Keratinocyte (primary cell): Measurements from ENCODE around the gene ERN2. TPM values are rescaled to one million over a fixed set of nuclear protein-coding genes. Genes with fewer than 3 reads are reported as not detected.

Experiments used
- DNase-seq: peaks from one replicate; pipeline ENCODE4 v3.0.0-alpha.2; 2011; ENCODE audit warnings: low read depth, missing footprints, low spot score
- FAIRE-seq: peaks from 2 replicates; lab custom pipeline; 2011; peaks lifted over from hg19 to GRCh38; lab: Jason Lieb, UNC
- H2AFZ ChIP-seq: 2 replicates; pipeline ENCODE4 v1.6.0; 2012; ENCODE audit warnings: low read length, control low read depth, inconsistent platforms; ENCODE audit not compliant: control insufficient read depth
- H3K27ac ChIP-seq: 2 replicates; pipeline ENCODE4 v1.5.1; 2011; ENCODE audit warnings: low read length; ENCODE audit not compliant: control insufficient read depth, insufficient read depth
- H3K27me3 ChIP-seq: 3 replicates; pipeline ENCODE4 v1.6.0; 2011; ENCODE audit warnings: low read length; ENCODE audit not compliant: control insufficient read depth, insufficient read depth; ENCODE audit errors: extremely low read depth
- H3K36me3 ChIP-seq, 2 experiments: 2 replicates in 1 of 2; 3 replicates in 1 of 2; pipeline ENCODE4 v1.5.1; 2011; ENCODE audit warnings: low read length in 2 of 2, mild to moderate bottlenecking in 1 of 2; ENCODE audit not compliant: control insufficient read depth in 2 of 2, insufficient read depth in 2 of 2; ENCODE audit errors: extremely low read depth in 1 of 2
- H3K4me1 ChIP-seq: 3 replicates; pipeline ENCODE4 v1.5.1; 2011; ENCODE audit warnings: low read length; ENCODE audit not compliant: control insufficient read depth, insufficient read depth; ENCODE audit errors: extremely low read depth
- H3K4me2 ChIP-seq: 3 replicates; pipeline ENCODE4 v1.6.0; 2011; ENCODE audit warnings: low read depth, low read length; ENCODE audit not compliant: control insufficient read depth, insufficient read depth; ENCODE audit errors: extremely low read depth
- H3K4me3 ChIP-seq, 3 experiments: fragments of 200-600 bp in 1 of 3; sonication (generic) in 1 of 3; 2 replicates in 2 of 3; 3 replicates in 1 of 3; pipeline ENCODE4 v1.5.1; 2011 to 2016; ENCODE audit warnings: low read length in 3 of 3, mild to moderate bottlenecking in 3 of 3, control low read depth in 2 of 3, inconsistent platforms in 1 of 3, low read depth in 1 of 3, mixed read lengths in 1 of 3, mixed run types in 1 of 3, moderate library complexity in 1 of 3; ENCODE audit not compliant: control insufficient read depth in 2 of 3, insufficient read depth in 2 of 3; ENCODE audit errors: extremely low read depth in 1 of 3
- H3K79me2 ChIP-seq: 2 replicates; pipeline ENCODE4 v1.6.0; 2012; ENCODE audit warnings: low read length; ENCODE audit not compliant: control insufficient read depth, insufficient read depth
- H3K9ac ChIP-seq: 3 replicates; pipeline ENCODE4 v1.6.0; 2011; ENCODE audit warnings: low read length; ENCODE audit not compliant: control insufficient read depth, insufficient read depth; ENCODE audit errors: extremely low read depth
- H3K9me1 ChIP-seq: 3 replicates; pipeline ENCODE4 v1.6.0; 2011; ENCODE audit warnings: low read length; ENCODE audit not compliant: control insufficient read depth, insufficient read depth; ENCODE audit errors: extremely low read depth
- H3K9me3 ChIP-seq: 2 replicates; pipeline ENCODE4 v1.5.1; 2012; ENCODE audit warnings: low read depth, low read length; ENCODE audit not compliant: control insufficient read depth
- H4K20me1 ChIP-seq: 3 replicates; pipeline ENCODE4 v1.6.0; 2011; ENCODE audit warnings: low read length; ENCODE audit not compliant: control insufficient read depth, insufficient read depth; ENCODE audit errors: extremely low read depth
- EZH2 ChIP-seq: IDR thresholded peaks from one replicate; pipeline ENCODE4 v1.6.1; 2012; ENCODE audit warnings: inconsistent platforms, mild to moderate bottlenecking, low read length, moderate library complexity
- dilution Hi-C: fragments of 300-500 bp; cut with MboI; formaldehyde crosslinking; loops from one replicate; pipeline ENCODE4 v1.7.0; 2020; ENCODE audit warnings: low sequenced_read_pairs; ENCODE audit not compliant: extremely low pct_ligation_motif_present
- polyA plus RNA-seq, 5 experiments: library from polyadenylated mRNA; depleted of rRNA in 3 of 5; stranded (reverse) in 3 of 5; stranded (forward) in 1 of 5; unstranded in 1 of 5; fragments of >200 nt; gene quantifications; 1 replicate in 1 of 5; 2 replicates in 3 of 5; 3 replicates in 1 of 5; pipeline versions ENCODE4 v1.2.1 to v1.2.3, GENCODE V29; 2011 to 2012; ENCODE audit warnings: missing spikeins in 2 of 5, low read depth in 1 of 5, low replicate concordance in 1 of 5
- TF ChIP-seq, protein P1 (sequence below), 3 experiments: IDR thresholded peaks in 1 of 3; conservative IDR thresholded peaks in 1 of 3; optimal IDR thresholded peaks in 1 of 3; 2 replicates in 2 of 3; 3 replicates in 1 of 3; pipeline versions ENCODE3 to v1.5.1; 2011; ENCODE audit warnings: low read length in 3 of 3, mild to moderate bottlenecking in 3 of 3, moderate library complexity in 2 of 3, control low read depth in 1 of 3, inconsistent platforms in 1 of 3; ENCODE audit not compliant: insufficient read depth in 2 of 3; ENCODE audit errors: extremely low read depth in 1 of 3

Gene ERN2
- polyA plus RNA-seq, 1 donor (not counting 4 experiments of a cell fraction or from before 2014, with no cell fraction given), result not detected

DNA sequence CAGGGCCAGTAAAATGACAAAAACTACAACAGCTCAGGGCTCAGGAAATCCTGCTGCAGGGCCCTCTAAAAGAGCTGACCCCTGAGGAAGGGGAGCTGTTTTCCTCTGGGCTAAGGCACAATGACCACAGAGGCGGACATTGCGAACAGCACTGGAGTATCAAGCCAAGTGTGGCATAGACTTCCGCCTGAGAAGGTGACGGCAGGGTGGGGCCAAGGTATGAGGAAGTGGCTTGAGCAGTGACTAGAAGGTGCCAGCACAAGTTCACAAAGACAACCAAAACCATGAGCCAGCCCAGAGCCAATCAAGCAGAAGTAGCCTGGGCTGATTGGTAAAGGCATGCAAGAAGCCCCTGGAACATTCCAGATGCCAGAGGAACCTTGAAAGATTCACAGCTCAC, 13.9 kb downstream of the ERN2 start:
- TF ChIP-seq, protein P1, sequence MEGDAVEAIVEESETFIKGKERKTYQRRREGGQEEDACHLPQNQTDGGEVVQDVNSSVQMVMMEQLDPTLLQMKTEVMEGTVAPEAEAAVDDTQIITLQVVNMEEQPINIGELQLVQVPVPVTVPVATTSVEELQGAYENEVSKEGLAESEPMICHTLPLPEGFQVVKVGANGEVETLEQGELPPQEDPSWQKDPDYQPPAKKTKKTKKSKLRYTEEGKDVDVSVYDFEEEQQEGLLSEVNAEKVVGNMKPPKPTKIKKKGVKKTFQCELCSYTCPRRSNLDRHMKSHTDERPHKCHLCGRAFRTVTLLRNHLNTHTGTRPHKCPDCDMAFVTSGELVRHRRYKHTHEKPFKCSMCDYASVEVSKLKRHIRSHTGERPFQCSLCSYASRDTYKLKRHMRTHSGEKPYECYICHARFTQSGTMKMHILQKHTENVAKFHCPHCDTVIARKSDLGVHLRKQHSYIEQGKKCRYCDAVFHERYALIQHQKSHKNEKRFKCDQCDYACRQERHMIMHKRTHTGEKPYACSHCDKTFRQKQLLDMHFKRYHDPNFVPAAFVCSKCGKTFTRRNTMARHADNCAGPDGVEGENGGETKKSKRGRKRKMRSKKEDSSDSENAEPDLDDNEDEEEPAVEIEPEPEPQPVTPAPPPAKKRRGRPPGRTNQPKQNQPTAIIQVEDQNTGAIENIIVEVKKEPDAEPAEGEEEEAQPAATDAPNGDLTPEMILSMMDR (optimal IDR thresholded peaks at IDR 0.05 in 1 of 3, IDR thresholded peaks at IDR 0.05 in 1 of 3, conservative IDR thresholded peaks at IDR 0.05 in 1 of 3; ENCODE audit: extremely low read depth in 1 of 3, insufficient read depth in 2 of 3, low read length in 3 of 3), result no peak
- no peak for TF ChIP-seq EZH2
- Histone ChIP-seq H3K4me1 (peaks cover 6% of the 10 kb centered on the region), H3K27me3 (peaks cover 4% of the 10 kb centered on the region), H3K9ac (no peak overlapping the region), H3K36me3 (no peaks in the 10 kb centered on the region), H2AFZ (no peak overlapping the region), H4K20me1 (no peaks in the 10 kb centered on the region), H3K79me2 (no peaks in the 10 kb centered on the region), H3K27ac (no peak overlapping the region), H3K4me3 (no peak overlapping the region), H3K4me2 (no peak overlapping the region), H3K9me3 (no peaks in the 10 kb centered on the region), H3K9me1 (no peaks in the 10 kb centered on the region)
- dilution Hi-C loops, result no loop called here
- FAIRE-seq (no peak), DNase-seq (no peak)

DNA sequence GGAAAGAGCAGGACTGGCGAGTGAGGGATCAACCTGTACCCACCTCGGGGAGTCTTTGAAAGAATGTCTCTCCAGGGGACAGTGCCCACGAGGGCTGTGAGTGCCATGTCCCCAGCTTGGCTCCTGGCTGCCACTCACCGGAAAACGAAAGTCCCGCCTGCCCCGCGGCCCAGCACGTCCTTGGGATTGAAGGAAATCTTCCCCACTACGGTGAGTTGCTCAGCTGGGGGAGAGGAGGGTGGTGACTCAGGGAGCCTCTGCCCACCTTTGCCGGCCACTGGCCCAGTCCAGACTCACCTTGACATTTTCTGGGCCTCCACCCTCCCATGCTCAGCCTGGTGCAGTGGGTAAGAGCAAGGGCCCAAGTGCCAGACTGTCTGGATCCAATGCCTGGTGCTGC, 17.3 kb downstream of the ERN2 start:
- Histone ChIP-seq H3K36me3 (peaks cover 0 to 2% of the 10 kb centered on the region in 2 experiments), H3K9me1 (no peaks in the 10 kb centered on the region)

More for the DNA sequence above, 17.3 kb downstream of the ERN2 start:
- Histone ChIP-seq H3K27ac (no peak overlapping the region), H3K9ac (no peak overlapping the region), H3K79me2 (no peaks in the 10 kb centered on the region), H2AFZ (no peak overlapping the region), H3K4me1 (peaks cover 6% of the 10 kb centered on the region), H4K20me1 (no peaks in the 10 kb centered on the region), H3K4me2 (no peak overlapping the region), H3K27me3 (peaks cover 2% of the 10 kb centered on the region), H3K9me3 (no peaks in the 10 kb centered on the region), H3K4me3 (no peak overlapping the region)
- dilution Hi-C loops, result no loop called here
- FAIRE-seq (no peak), DNase-seq (no peak)
- TF ChIP-seq, protein P1 (optimal IDR thresholded peaks at IDR 0.05 in 1 of 3, IDR thresholded peaks at IDR 0.05 in 1 of 3, conservative IDR thresholded peaks at IDR 0.05 in 1 of 3; ENCODE audit: extremely low read depth in 1 of 3, insufficient read depth in 2 of 3, low read length in 3 of 3), result no peak
- TF ChIP-seq EZH2, result no peak
